K562 (cell line): ENCODE data around the gene MED14. TPM values are rescaled to one million over a fixed set of nuclear protein-coding genes. Genes with fewer than 3 reads are reported as not detected.

Source experiments
- ATAC-seq: fragments of 200-7000 bp; cut with Tn5 transposase; 3 replicates; pipeline ENCODE4 v1.9.1; 2020; ENCODE audit warnings: moderate library complexity
- BruUV-seq: library from RNA; stranded (reverse); fragments of 400-500 nt; replicated peaks from 2 replicates; lab custom pipeline; 2021; lab: Mats Ljungman, UMichigan
- CTCF ChIA-PET: fragments of 300-600 bp; formaldehyde crosslinking; extraction: SDS; loops from one replicate; lab custom pipeline; 2021; ENCODE audit warnings: low intra/inter-chr PET ratio; lab: Yijun Ruan, JAX
- POLR2A ChIA-PET: fragments of 300-600, 350-650 bp; sonication (Branson Sonifier 250); formaldehyde crosslinking; extraction: SDS; loops from one replicate; lab custom pipeline; 2021; ENCODE audit warnings: antibody characterized with exemption, inconsistent platforms; lab: Yijun Ruan, JAX
- DNase-seq, 4 experiments: peaks; one replicate each; pipeline versions ENCODE4 v3.0.0 to v3.0.0-alpha.2; 2011 to 2018; ENCODE audit warnings: low spot score in 3 of 4, mixed read lengths in 3 of 4; ENCODE audit errors: extremely low read depth in 1 of 4
- FAIRE-seq: peaks from 2 replicates; lab custom pipeline; 2011; peaks lifted over from hg19 to GRCh38; lab: Jason Lieb, UNC
- H2AFZ ChIP-seq: 2 replicates; pipeline ENCODE4 v1.6.0; 2011; ENCODE audit warnings: low read depth, low read length, control low read depth, inconsistent platforms
- H3K27ac ChIP-seq: fragments of 200-600 bp; 3 replicates; pipeline ENCODE4 v1.8.0; 2011; ENCODE audit warnings: low read depth, mild to moderate bottlenecking, control low read depth, inconsistent platforms, low read length, moderate library complexity, mixed read lengths; ENCODE audit errors: extremely low read depth
- H3K27me3 ChIP-seq, 2 experiments: fragments of 300-600 bp in 1 of 2; 2 replicates in 1 of 2; 3 replicates in 1 of 2; pipeline versions ENCODE4 v1.6.0 to v1.8.0; 2011; ENCODE audit warnings: inconsistent platforms in 2 of 2, low read length in 2 of 2, mild to moderate bottlenecking in 1 of 2, mixed read lengths in 1 of 2, moderate library complexity in 1 of 2; ENCODE audit not compliant: control insufficient read depth in 2 of 2, insufficient read depth in 2 of 2
- H3K36me3 ChIP-seq: fragments of 300-600 bp; 3 replicates; pipeline ENCODE4 v1.8.0; 2011; ENCODE audit warnings: mild to moderate bottlenecking, low read length, inconsistent platforms; ENCODE audit not compliant: control insufficient read depth, insufficient read depth
- H3K4me1 ChIP-seq, 2 experiments: fragments of 200-600 bp in 1 of 2; replicated peaks in 1 of 2; 2 replicates in 1 of 2; 3 replicates in 1 of 2; pipeline versions ENCODE4 v1.5.1 to v1.8.0; 2011; ENCODE audit warnings: inconsistent platforms in 2 of 2, low read length in 2 of 2, mild to moderate bottlenecking in 1 of 2, mixed read lengths in 1 of 2, moderate library complexity in 1 of 2; ENCODE audit not compliant: control insufficient read depth in 2 of 2, insufficient read depth in 2 of 2
- H3K4me2 ChIP-seq: 2 replicates; pipeline ENCODE4 v1.6.1; 2011; ENCODE audit warnings: low read length, control low read depth, inconsistent platforms, mixed read lengths; ENCODE audit not compliant: insufficient read depth
- H3K4me3 ChIP-seq: fragments of 200-600 bp; sonication (generic), shearing (Covaris generic); 2 replicates; pipeline ENCODE4 v1.5.1; 2016; ENCODE audit warnings: control low read depth, inconsistent platforms
- H3K79me2 ChIP-seq: fragments of 200-600 bp; 3 replicates; pipeline ENCODE4 v1.8.0; 2011; ENCODE audit warnings: low read length, inconsistent platforms; ENCODE audit not compliant: control insufficient read depth, insufficient read depth
- H3K9ac ChIP-seq, 2 experiments: 2 replicates each; pipeline versions ENCODE4 v1.6.0 to v1.6.1; 2011; ENCODE audit warnings: low read depth in 2 of 2, low read length in 2 of 2, control low read depth in 1 of 2, inconsistent platforms in 1 of 2, mild to moderate bottlenecking in 1 of 2, mixed read lengths in 1 of 2; ENCODE audit not compliant: insufficient read depth in 1 of 2
- H3K9me1 ChIP-seq: one replicate; pipeline ENCODE4 v1.6.0; 2011; ENCODE audit warnings: inconsistent platforms, mild to moderate bottlenecking, low read length, moderate library complexity; ENCODE audit not compliant: control insufficient read depth, insufficient read depth
- H3K9me3 ChIP-seq: replicated peaks from 2 replicates; pipeline ENCODE4 v1.5.1; 2011; ENCODE audit warnings: low read depth, low read length, inconsistent platforms; ENCODE audit not compliant: control insufficient read depth, insufficient read depth
- H4K20me1 ChIP-seq: replicated peaks from 2 replicates; pipeline ENCODE4 v1.6.1; 2011; ENCODE audit warnings: low read length, inconsistent platforms, mixed read lengths; ENCODE audit not compliant: control insufficient read depth, insufficient read depth
- CC2D1A ChIP-seq: fragments of 450-650 bp; IDR thresholded peaks from 2 replicates; pipeline ENCODE4 v1.6.1; 2017; ENCODE audit warnings: mild to moderate bottlenecking
- FIP1L1 ChIP-seq: fragments of 200-400 bp; formaldehyde crosslinking; IDR thresholded peaks from 2 replicates; pipeline ENCODE4 v1.6.1; 2018; ENCODE audit warnings: mild to moderate bottlenecking, low read depth, low read length; ENCODE audit not compliant: poor library complexity, severe bottlenecking
- GABPA ChIP-seq: fragments of 200-800 bp; sonication (Bioruptor generic); conservative IDR thresholded peaks from 2 replicates; pipeline ENCODE4 v1.6.1; 2016; ENCODE audit warnings: low read depth, missing genetic modification characterization, missing compliant biosample characterization
- NFXL1 ChIP-seq: fragments of 450-650 bp; formaldehyde crosslinking; IDR thresholded peaks from 2 replicates; pipeline ENCODE4 v1.4.0; 2021; ENCODE audit warnings: mild to moderate bottlenecking
- TAF15 ChIP-seq: fragments of 200-400 bp; formaldehyde crosslinking; IDR thresholded peaks from 2 replicates; pipeline ENCODE4 v1.6.1; 2017; ENCODE audit warnings: mild to moderate bottlenecking, low read depth, low read length, moderate library complexity
- ZBTB7A ChIP-seq: IDR thresholded peaks from 2 replicates; pipeline ENCODE4 v1.6.1; 2011; ENCODE audit warnings: low read depth, mild to moderate bottlenecking, low read length, moderate library complexity, borderline replicate concordance; ENCODE audit not compliant: control insufficient read depth
- ZNF212 ChIP-seq: fragments of 450-650 bp; formaldehyde crosslinking; IDR thresholded peaks from 2 replicates; pipeline ENCODE4 v1.4.0; 2020; ENCODE audit warnings: mild to moderate bottlenecking
- ZSCAN32 ChIP-seq: fragments of 450-650 bp; formaldehyde crosslinking; IDR thresholded peaks from 2 replicates; pipeline ENCODE4 v1.4.0; 2020; ENCODE audit warnings: mild to moderate bottlenecking, moderate library complexity
- WGBS: fragments of 100-300 bp; shearing (Covaris generic); methylation state at CpG from one replicate; pipeline ENCODE4 v1.1.6; 2016; ENCODE audit warnings: low coverage, mixed read lengths; ENCODE audit not compliant: insufficient coverage; ENCODE audit errors: missing lambda C conversion rate; 5-methylcytosine and 5-hydroxymethylcytosine counted together
- in situ Hi-C: fragments of 300-500 bp; cut with MboI; formaldehyde crosslinking; loops from 4 replicates; pipeline ENCODE4 v1.15.0; 2018; ENCODE audit warnings: inconsistent platforms, mixed read lengths
- intact Hi-C: fragments of 100-400 bp; cut with micrococcal nuclease; formaldehyde crosslinking; loops from 2 replicates; pipeline ENCODE4 v1.14.2; 2022
- polyA plus RNA-seq, 8 experiments: library from polyadenylated mRNA; depleted of rRNA in 4 of 8; stranded (reverse) in 5 of 8; unstranded in 3 of 8; fragments of >200 nt; fragmentation: Nextera tagmentation in 2 of 8; fragmentation: Illumina TruSeq in 1 of 8; extraction: Ambion mirVana in 2 of 8; extraction: Trizol in 1 of 8; gene quantifications; 2 replicates each; pipeline versions ENCODE4 v1.2.1 to v1.2.3, GENCODE V29; 2011 to 2014; ENCODE audit warnings: inconsistent platforms in 1 of 8, missing spikeins in 1 of 8
- total RNA-seq, 7 experiments: library from RNA; depleted of rRNA in 6 of 7; stranded (reverse); fragments of >200 nt in 6 of 7; fragmentation: Illumina TruSeq in 2 of 7; extraction: Trizol in 2 of 7; gene quantifications; 2 replicates each; pipeline versions ENCODE4 v1.2.1 to v1.2.3, GENCODE V29; 2011 to 2021; ENCODE audit warnings: low replicate concordance in 1 of 7
- TF ChIP-seq, protein P1 (sequence below): fragments of 200-600 bp; sonication (generic); IDR thresholded peaks from one replicate; pipeline ENCODE4 v1.6.1; 2012; ENCODE audit warnings: mild to moderate bottlenecking, low read depth, low read length, inconsistent platforms
- TF ChIP-seq, protein P2 (sequence below): fragments of 450-650 bp; formaldehyde crosslinking; IDR thresholded peaks from 2 replicates; pipeline ENCODE4 v1.4.0; 2022; ENCODE audit warnings: mild to moderate bottlenecking, moderate library complexity

The MED14 gene
- total and polyA plus RNA-seq, 9 of the 15 experiments (the other 6 are each of a cell fraction or from before 2014, with no cell fraction given): 9.2 to 35.3 (median 18.7) TPM

DNA sequence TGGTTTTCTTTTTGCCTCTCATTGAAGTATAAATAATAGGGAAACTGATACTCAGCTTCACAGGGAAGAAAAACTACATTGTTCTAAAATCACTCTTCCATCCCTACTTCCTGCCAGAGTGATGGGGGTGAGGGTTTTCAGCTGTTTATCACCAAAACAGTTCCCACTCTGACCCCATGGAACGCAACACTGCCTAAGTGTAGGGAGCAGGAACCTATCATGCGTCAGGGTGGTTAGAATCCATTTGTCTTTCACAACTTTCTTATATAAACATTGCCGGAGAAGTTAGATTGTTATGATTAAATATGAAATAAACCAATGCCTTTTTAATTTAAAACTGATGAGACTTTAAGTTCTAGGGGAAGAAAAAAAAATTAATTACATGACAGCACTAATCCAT lies 128.0 kb downstream of the MED14 start:
- CTCF ChIA-PET: no interaction called here
- DNase-seq (no peak), ATAC-seq (no peak), FAIRE-seq (no peak)
- 32% methylated on average over 3 of the region's 3 CpGs for WGBS
- POLR2A ChIA-PET: no interaction called here
- H3K36me3 ChIP-seq: peaks cover 2% of the 10 kb centered on the region; the same call in 1 of the 3 replicates
- H3K27ac ChIP-seq: no peak overlapping the region
- no peak overlapping the region for H2AFZ ChIP-seq
- no TSS peak for BruUV-seq
- in situ Hi-C loops: no loop called here
- H3K4me2 ChIP-seq: no peak overlapping the region
- H4K20me1 ChIP-seq: no peaks in the 10 kb centered on the region
- no peak overlapping the region for H3K9ac ChIP-seq
- H3K27me3 ChIP-seq: no peaks in the 10 kb centered on the region
- H3K4me3 ChIP-seq: no peak overlapping the region
- no peaks in the 10 kb centered on the region for H3K9me3 ChIP-seq
- no peaks in the 10 kb centered on the region for H3K9me1 ChIP-seq
- no peaks in the 10 kb centered on the region for H3K79me2 ChIP-seq
- H3K4me1 ChIP-seq: no peaks in the 10 kb centered on the region
- intact Hi-C loops: no loop called here
- TF ChIP-seq TAF15: no peak
- no peak for TF ChIP-seq NFXL1 (CRISPR knock-in tag)
- TF ChIP-seq FIP1L1: no peak
- TF ChIP-seq, protein P1, sequence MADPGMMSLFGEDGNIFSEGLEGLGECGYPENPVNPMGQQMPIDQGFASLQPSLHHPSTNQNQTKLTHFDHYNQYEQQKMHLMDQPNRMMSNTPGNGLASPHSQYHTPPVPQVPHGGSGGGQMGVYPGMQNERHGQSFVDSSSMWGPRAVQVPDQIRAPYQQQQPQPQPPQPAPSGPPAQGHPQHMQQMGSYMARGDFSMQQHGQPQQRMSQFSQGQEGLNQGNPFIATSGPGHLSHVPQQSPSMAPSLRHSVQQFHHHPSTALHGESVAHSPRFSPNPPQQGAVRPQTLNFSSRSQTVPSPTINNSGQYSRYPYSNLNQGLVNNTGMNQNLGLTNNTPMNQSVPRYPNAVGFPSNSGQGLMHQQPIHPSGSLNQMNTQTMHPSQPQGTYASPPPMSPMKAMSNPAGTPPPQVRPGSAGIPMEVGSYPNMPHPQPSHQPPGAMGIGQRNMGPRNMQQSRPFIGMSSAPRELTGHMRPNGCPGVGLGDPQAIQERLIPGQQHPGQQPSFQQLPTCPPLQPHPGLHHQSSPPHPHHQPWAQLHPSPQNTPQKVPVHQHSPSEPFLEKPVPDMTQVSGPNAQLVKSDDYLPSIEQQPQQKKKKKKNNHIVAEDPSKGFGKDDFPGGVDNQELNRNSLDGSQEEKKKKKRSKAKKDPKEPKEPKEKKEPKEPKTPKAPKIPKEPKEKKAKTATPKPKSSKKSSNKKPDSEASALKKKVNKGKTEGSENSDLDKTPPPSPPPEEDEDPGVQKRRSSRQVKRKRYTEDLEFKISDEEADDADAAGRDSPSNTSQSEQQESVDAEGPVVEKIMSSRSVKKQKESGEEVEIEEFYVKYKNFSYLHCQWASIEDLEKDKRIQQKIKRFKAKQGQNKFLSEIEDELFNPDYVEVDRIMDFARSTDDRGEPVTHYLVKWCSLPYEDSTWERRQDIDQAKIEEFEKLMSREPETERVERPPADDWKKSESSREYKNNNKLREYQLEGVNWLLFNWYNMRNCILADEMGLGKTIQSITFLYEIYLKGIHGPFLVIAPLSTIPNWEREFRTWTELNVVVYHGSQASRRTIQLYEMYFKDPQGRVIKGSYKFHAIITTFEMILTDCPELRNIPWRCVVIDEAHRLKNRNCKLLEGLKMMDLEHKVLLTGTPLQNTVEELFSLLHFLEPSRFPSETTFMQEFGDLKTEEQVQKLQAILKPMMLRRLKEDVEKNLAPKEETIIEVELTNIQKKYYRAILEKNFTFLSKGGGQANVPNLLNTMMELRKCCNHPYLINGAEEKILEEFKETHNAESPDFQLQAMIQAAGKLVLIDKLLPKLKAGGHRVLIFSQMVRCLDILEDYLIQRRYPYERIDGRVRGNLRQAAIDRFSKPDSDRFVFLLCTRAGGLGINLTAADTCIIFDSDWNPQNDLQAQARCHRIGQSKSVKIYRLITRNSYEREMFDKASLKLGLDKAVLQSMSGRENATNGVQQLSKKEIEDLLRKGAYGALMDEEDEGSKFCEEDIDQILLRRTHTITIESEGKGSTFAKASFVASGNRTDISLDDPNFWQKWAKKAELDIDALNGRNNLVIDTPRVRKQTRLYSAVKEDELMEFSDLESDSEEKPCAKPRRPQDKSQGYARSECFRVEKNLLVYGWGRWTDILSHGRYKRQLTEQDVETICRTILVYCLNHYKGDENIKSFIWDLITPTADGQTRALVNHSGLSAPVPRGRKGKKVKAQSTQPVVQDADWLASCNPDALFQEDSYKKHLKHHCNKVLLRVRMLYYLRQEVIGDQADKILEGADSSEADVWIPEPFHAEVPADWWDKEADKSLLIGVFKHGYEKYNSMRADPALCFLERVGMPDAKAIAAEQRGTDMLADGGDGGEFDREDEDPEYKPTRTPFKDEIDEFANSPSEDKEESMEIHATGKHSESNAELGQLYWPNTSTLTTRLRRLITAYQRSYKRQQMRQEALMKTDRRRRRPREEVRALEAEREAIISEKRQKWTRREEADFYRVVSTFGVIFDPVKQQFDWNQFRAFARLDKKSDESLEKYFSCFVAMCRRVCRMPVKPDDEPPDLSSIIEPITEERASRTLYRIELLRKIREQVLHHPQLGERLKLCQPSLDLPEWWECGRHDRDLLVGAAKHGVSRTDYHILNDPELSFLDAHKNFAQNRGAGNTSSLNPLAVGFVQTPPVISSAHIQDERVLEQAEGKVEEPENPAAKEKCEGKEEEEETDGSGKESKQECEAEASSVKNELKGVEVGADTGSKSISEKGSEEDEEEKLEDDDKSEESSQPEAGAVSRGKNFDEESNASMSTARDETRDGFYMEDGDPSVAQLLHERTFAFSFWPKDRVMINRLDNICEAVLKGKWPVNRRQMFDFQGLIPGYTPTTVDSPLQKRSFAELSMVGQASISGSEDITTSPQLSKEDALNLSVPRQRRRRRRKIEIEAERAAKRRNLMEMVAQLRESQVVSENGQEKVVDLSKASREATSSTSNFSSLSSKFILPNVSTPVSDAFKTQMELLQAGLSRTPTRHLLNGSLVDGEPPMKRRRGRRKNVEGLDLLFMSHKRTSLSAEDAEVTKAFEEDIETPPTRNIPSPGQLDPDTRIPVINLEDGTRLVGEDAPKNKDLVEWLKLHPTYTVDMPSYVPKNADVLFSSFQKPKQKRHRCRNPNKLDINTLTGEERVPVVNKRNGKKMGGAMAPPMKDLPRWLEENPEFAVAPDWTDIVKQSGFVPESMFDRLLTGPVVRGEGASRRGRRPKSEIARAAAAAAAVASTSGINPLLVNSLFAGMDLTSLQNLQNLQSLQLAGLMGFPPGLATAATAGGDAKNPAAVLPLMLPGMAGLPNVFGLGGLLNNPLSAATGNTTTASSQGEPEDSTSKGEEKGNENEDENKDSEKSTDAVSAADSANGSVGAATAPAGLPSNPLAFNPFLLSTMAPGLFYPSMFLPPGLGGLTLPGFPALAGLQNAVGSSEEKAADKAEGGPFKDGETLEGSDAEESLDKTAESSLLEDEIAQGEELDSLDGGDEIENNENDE: no peak
- TF ChIP-seq ZBTB7A: no peak
- no peak for TF ChIP-seq CC2D1A
- TF ChIP-seq, protein P2, sequence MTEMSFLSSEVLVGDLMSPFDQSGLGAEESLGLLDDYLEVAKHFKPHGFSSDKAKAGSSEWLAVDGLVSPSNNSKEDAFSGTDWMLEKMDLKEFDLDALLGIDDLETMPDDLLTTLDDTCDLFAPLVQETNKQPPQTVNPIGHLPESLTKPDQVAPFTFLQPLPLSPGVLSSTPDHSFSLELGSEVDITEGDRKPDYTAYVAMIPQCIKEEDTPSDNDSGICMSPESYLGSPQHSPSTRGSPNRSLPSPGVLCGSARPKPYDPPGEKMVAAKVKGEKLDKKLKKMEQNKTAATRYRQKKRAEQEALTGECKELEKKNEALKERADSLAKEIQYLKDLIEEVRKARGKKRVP (CRISPR knock-in tag): no peak
- no peak for TF ChIP-seq ZNF212
- no peak for TF ChIP-seq ZSCAN32 (CRISPR knock-in tag)
- TF ChIP-seq GABPA (tag): no peak
